NCI-H446 treated with DMSO at 0.1 percent for 48 hours (cell line): ENCODE data around the gene HOXC4.
A peak's percentile ranks its signal among the peaks of the same experiment; 100 is the strongest.

Source experiments
- DNase-seq: peaks from one replicate; lab custom pipeline; 2025; lab: John Stamatoyannopoulos, UW

The HOXC4 gene

DNA sequence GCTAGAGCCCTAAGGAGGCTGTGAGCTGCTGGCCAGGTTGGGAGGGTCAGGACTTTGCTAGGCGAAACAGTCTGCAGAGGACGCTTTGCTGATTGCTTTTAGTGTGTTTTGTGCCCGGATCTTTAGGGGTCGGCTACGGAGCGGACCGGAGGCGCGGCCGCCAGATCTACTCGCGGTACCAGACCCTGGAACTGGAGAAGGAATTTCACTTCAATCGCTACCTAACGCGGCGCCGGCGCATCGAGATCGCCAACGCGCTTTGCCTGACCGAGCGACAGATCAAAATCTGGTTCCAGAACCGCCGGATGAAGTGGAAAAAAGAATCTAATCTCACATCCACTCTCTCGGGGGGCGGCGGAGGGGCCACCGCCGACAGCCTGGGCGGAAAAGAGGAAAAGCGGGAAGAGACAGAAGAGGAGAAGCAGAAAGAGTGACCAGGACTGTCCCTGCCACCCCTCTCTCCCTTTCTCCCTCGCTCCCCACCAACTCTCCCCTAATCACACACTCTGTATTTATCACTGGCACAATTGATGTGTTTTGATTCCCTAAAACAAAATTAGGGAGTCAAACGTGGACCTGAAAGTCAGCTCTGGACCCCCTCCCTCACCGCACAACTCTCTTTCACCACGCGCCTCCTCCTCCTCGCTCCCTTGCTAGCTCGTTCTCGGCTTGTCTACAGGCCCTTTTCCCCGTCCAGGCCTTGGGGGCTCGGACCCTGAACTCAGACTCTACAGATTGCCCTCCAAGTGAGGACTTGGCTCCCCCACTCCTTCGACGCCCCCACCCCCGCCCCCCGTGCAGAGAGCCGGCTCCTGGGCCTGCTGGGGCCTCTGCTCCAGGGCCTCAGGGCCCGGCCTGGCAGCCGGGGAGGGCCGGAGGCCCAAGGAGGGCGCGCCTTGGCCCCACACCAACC is 23.9 kb upstream of the HOXC4 start:
- DNase-seq, result no peak

- DNase-seq, result no peak
Observed at GRCh38 chr12:54030442-54030801, 23.2 kb upstream of the HOXC4 start.

DNA sequence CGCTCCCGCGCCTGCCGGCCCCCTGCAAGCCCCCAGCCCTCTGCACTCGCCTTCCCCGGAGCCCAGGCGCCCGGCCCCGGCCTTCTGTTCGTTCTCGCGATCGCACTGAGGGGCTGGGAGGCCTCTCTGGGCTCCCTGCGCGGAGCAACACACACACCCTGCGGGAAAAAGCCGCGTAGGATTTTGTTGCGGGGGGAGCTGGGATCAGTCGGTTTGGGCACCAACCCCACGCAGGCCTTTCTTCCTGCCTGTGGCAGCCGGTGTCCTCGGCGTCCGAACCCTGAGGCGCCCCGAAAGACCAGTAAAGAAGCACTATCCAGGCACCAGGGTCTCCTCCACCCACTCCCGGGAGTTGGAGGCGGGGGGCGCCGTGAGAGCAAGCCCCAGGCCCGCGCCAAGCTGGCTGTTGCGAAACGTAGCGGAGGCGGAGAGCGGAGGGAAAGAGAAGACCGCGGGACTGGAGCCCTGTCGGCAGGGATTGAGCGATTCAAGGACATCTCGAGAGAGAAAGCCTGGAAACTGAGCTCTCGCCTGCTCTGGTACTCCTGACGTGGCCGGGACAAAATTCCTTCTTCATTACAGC is 22.7 kb upstream of the HOXC4 start:
- no peak for DNase-seq

DNA sequence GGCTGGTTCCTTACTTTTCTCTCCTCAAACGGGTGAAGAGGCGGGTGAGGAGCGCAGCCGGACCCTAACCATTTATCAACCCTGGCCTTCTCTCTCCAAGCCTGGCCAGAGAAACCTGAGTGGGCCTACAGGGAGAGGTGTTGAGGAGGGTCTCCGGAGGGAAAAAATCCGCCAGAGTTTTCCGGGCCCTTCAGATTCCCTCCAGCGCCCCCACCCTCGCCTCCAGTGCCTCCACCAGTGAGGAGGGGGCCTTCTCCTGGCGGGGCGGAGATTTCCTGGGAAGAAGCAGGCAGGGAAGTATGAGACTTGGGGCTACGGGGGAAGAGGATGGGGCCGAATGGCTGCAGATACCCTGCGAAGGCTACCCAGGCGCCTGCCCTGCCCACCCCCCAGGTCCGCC is 22.2 kb upstream of the HOXC4 start:
- no peak for DNase-seq

DNA sequence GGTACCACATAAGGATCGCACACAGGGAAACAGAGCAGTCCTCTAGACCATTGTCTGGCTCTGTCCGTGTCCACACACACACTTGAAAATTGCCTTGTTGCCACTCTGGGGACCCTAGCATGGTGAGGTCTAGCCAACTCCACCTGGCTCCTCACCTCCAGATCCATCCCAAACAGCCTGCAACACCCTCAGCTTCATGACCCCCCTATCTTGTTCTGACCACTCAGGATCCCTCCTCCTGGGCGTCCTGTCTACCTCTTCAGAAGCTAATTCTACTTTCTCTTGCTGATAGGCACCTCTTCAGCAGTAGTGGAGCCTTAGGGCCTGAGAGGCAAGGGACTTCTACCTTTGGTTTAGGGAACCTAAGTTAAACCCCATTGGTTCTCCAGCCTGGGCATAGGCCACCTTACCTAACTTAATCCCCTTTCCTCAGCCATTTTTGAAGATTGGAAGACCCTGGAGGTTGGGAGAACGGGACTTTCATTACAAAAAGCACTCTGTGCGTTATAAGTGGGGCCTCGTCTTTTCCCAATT is 21.5 kb upstream of the HOXC4 start:
- DNase-seq, result no peak

DNA sequence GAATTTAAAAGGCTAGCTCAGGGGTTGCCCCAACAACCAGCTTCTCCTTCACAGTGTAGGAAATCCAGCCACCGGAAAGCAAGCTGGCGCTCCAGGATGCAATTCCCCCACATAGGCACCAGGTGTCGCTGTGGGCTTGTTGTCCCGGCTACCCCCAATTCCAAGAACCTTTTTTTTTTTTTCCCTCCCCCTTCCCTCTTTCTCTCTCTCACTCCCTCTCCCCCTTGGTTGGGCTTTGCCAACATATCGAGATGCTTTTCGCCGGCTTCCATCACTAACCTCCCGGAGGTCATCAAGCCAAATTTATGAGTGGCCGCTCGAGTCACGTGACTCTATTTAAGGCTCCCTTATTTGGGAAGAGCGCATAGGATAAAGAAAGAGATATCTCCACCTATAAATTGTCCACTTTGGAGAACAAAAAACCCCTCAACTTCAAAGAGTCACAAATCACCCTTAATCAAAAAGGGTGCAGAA is 21.0 kb upstream of the HOXC4 start, which contains the start of gene HOXC5:
Gene HOXC5, plus strand, starts transcription at position 424 of the 474 bp plus-strand sequence. CDS start 73 bp downstream, outside the sequence.
- peak; percentile 86 for DNase-seq

DNA sequence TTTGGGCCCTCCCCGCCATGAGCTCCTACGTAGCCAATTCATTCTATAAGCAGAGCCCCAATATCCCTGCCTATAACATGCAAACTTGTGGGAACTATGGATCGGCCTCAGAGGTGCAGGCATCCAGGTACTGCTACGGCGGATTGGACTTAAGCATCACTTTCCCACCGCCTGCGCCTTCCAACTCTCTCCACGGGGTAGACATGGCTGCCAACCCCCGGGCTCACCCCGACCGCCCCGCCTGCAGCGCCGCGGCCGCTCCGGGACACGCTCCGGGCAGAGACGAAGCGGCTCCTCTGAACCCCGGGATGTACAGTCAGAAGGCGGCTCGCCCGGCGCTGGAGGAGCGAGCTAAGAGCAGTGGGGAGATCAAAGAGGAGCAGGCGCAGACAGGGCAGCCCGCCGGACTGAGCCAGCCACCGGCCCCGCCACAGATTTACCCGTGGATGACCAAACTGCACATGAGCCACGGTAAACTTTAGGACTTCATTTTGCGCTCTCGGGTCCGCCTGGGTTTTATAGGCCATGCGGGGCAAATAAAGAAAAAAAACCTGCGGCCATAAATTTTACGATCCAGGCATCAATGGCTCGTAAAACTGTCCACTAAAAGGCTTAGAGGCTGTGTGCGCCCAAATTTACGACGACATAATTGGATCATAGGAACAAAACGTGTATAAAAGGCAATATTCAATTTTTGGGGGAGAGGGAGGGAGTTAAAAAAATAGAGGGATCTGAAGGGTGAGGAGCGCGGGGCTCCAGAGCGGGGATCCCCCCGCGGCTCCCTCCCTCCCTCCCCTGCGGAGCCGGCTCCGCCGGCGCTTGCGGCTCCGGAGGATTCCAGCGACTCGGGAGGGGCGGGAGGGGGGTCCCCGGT is 20.3 kb upstream of the HOXC4 start:
- DNase-seq, result no peak

DNA sequence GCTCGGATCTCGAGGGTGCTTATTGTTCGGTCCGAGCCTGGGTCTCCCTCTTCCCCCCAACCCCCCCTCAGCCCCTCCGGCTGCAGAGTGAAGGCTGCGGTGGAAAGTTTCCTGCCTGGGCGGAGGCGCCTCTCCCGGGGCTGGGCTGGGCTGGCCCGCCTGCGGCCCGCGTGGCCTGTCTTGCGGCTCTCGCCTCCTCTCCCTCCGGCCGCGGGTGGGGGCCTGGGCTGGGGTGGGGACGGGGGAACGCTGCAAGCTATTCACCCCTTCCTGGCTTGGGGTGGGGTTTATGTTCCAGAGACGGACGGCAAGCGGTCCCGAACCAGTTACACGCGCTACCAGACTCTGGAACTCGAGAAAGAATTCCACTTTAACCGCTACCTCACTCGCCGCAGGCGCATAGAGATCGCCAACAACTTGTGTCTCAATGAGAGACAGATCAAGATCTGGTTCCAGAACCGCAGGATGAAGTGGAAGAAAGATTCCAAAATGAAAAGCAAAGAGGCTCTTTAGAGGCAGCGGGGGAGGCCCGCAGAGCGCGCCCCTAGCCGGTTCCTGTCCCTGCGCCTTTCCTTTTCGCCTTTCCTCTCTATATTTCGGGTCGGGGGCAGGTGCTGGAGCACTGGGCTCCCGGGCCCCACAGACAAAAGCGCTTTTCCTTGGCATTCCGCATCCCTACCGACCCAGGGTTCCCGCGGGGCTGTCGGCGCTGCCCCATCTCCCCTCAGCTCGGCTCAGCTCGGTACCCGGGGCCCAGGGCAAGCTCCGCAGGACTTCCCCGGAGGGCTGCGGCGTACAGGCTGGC is 19.5 kb upstream of the HOXC4 start:
- DNase-seq, result no peak

DNA sequence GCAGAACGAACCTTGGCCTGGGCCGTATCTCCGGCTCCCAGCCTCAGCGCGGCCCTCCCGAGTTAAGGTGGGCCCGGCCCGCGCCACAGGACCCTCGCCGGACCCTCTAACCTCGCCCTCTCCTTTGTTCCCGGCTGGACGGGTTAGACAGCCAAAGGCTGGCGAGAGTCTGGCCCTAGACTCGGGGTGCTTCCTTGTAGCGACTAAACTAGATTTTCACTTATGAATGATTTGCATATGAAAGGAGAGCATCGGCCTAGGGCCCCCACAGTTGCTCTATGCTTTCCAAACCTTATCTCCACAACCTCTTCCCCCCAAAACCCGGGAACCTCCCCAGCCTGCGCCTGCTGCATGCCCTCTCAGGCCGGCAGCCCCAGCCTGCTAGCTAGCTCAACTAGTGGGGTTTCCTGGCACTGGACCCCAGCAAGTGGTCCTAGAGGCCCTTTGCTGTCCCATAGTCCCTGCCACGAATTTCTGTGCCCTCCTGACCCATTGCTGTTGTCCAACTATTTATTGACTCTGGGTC is 18.8 kb upstream of the HOXC4 start:
- DNase-seq, result no peak

GRCh38 chr12:54035568-54036264 is 17.9 kb upstream of the HOXC4 start:
- DNase-seq, result no peak

DNA sequence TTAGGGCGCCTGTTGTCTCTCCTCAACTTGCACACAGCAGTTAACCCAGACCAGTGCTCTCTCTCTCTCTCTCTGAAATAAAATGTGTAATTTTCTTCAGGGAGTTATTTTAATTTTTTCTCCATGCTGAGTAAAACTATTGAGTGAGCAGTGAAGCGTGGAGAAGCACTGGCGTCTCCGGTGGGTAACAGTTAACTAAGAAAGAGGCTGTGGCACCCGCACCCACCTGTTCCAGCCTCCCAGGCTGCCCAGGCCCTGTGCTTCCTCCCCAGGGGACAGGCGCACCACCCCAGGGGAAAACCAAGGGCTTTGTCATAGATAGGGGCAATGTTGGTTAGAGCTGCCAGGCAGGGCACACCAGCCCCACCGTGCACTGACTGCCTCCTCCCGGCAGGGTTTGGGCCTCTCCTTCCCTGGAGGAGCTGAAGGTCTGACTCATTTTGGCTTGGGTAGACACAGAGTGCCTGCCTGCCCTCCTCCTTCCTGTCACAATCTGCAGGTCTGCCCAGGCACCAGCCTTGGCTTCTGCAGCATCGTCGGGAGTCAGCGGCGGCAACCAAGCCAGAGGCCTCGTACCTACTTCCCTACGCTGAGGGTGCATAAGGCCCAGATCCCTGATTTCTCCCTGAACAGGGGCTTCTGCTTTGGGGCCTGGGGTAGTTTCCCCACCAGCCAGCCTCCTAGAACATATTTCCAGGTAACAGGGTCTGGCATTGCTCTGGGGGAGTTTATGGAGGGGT is 16.8 kb upstream of the HOXC4 start:
- DNase-seq, result peak; percentile 57

- no peak for DNase-seq
Observed at GRCh38 chr12:54037360-54038283, 16.0 kb upstream of the HOXC4 start.

- no peak for DNase-seq
Observed at GRCh38 chr12:54038284-54038870, 15.3 kb upstream of the HOXC4 start.

- DNase-seq, result no peak
Observed at GRCh38 chr12:54038871-54039414, 14.7 kb upstream of the HOXC4 start.

GRCh38 chr12:54039417-54040147 is 14.1 kb upstream of the HOXC4 start:
- no peak for DNase-seq

GRCh38 chr12:54040148-54040494 is 13.5 kb upstream of the HOXC4 start:
- no peak for DNase-seq

GRCh38 chr12:54040648-54041047 is 13.0 kb upstream of the HOXC4 start:
- no peak for DNase-seq
